ENCODE results near the gene TIPARP. TPM values are rescaled to one million over a fixed set of nuclear protein-coding genes. Genes with fewer than 3 reads are reported as not detected.
"Not testable (repeated sequence)": the region's sequence is repeated elsewhere in the genome, so short reads cannot be mapped to it uniquely, and the experiment has no call there.

The TIPARP gene
- total RNA-seq, 1 experiment from 2014 or later, result 15.8 TPM

DNA sequence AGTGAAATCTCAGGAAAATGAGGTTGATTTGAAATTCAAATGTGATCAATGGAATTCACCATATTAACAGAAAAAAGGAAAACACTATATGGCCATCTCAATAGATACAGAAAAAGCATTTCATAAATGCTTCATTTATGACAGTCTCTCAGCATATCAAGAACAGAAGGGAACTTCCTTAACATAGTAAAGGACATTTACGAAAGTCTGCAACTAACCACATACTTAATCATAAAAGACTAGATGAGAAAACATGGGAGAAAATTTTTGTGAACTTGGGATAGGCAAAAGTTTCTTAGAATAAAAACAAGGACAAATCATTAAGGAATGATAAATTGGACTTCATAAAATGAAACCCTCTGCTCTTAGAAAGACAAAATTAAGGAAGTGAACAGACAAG lies 24.7 kb upstream of the TIPARP start:
- Histone ChIP-seq H3K9me3 (peaks cover 5% of the 10 kb centered on the region; the same call in 1 of the 2 replicates), H3K4me1 (peaks cover 5% of the 10 kb centered on the region; the same call in 1 of the 2 replicates), H3K27me3 (replicated peaks; ENCODE audit: control insufficient read depth, insufficient read depth, low read length) (no peaks in the 10 kb centered on the region), H3K4me3 (ENCODE audit: low read depth, low read length) (no peak overlapping the region), H3K36me3 (ENCODE audit: control insufficient read depth, insufficient read depth, low read length) (no peaks in the 10 kb centered on the region)
- BruUV-seq (replicated peaks), result no TSS peak
- H3K36me3 Mint-ChIP-seq (ENCODE audit: insufficient read depth, unreplicated experiment), result no peaks in the 10 kb centered on the region
- intact Hi-C loops (cut with micrococcal nuclease; ENCODE audit: unreplicated experiment), result no loop called here
- no peak overlapping the region for H3K27ac Mint-ChIP-seq (ENCODE audit: unreplicated experiment)
- TF ChIP-seq CTCF (IDR thresholded peaks at IDR 0.05; ENCODE audit: insufficient read depth in 1 of 2, low read depth in 1 of 2, low read length in 1 of 2, severe bottlenecking in 1 of 2, unreplicated experiment in 1 of 2), result no peak
- ChIA-PET POLR2A (no interaction called here), CTCF (no interaction called here)
- H3K9me3 Mint-ChIP-seq (ENCODE audit: unreplicated experiment), result no peaks in the 10 kb centered on the region
- peaks cover 5% of the 10 kb centered on the region for H3K4me1 Mint-ChIP-seq (ENCODE audit: low read depth, unreplicated experiment)
- H3K4me3 Mint-ChIP-seq (ENCODE audit: unreplicated experiment), result no peak overlapping the region
- no peak for DNase-seq
- H3K27me3 Mint-ChIP-seq (ENCODE audit: insufficient read depth, unreplicated experiment), result no peaks in the 10 kb centered on the region

GRCh38 chr3:156652661-156653060 lies 21.7 kb upstream of the TIPARP start:
- intact Hi-C loops (cut with micrococcal nuclease; ENCODE audit: unreplicated experiment); H3K36me3 Mint-ChIP-seq (ENCODE audit: insufficient read depth, unreplicated experiment); H3K9me3 Mint-ChIP-seq (ENCODE audit: unreplicated experiment); POLR2A ChIA-PET; BruUV-seq (replicated peaks); H3K36me3 ChIP-seq (ENCODE audit: control insufficient read depth, insufficient read depth, low read length); CTCF ChIA-PET; H3K27me3 Mint-ChIP-seq (ENCODE audit: insufficient read depth, unreplicated experiment); H3K4me3 Mint-ChIP-seq (ENCODE audit: unreplicated experiment); H3K27me3 ChIP-seq (replicated peaks; ENCODE audit: control insufficient read depth, insufficient read depth, low read length); H3K4me3 ChIP-seq (ENCODE audit: low read depth, low read length); H3K27ac Mint-ChIP-seq (ENCODE audit: unreplicated experiment); DNase-seq; H3K9me3 ChIP-seq; H3K4me1 ChIP-seq: not testable (repeated sequence)
- peaks cover 11% of the 10 kb centered on the region for H3K4me1 Mint-ChIP-seq (ENCODE audit: low read depth, unreplicated experiment)

GRCh38 chr3:156654834-156655233 lies 19.6 kb upstream of the TIPARP start:
- no peak for DNase-seq
- TF ChIP-seq CTCF (IDR thresholded peaks at IDR 0.05; ENCODE audit: insufficient read depth in 1 of 2, low read depth in 1 of 2, low read length in 1 of 2, severe bottlenecking in 1 of 2, unreplicated experiment in 1 of 2), result no peak
- intact Hi-C loops (cut with micrococcal nuclease; ENCODE audit: unreplicated experiment), result no loop called here
- CTCF ChIA-PET, result interaction anchor here (1.0 kb wide), 1 partner anchor 19 kb away, joined by 4 read pairs; no protein-coding TSS in a partner anchor
- Histone ChIP-seq H3K36me3 (ENCODE audit: control insufficient read depth, insufficient read depth, low read length) (no peaks in the 10 kb centered on the region), H3K4me3 (ENCODE audit: low read depth, low read length) (no peak overlapping the region), H3K4me1 (peaks cover 10% of the 10 kb centered on the region; the same call in 1 of the 2 replicates), H3K9me3 (peaks cover 5% of the 10 kb centered on the region; the same call in 1 of the 2 replicates), H3K27me3 (replicated peaks; ENCODE audit: control insufficient read depth, insufficient read depth, low read length) (no peaks in the 10 kb centered on the region)
- BruUV-seq (replicated peaks), result no TSS peak
- H3K9me3 Mint-ChIP-seq (ENCODE audit: unreplicated experiment), result no peaks in the 10 kb centered on the region
- POLR2A ChIA-PET, result no interaction called here
- peaks cover 11% of the 10 kb centered on the region for H3K4me1 Mint-ChIP-seq (ENCODE audit: low read depth, unreplicated experiment)
- no peaks in the 10 kb centered on the region for H3K36me3 Mint-ChIP-seq (ENCODE audit: insufficient read depth, unreplicated experiment)
- H3K27ac Mint-ChIP-seq (ENCODE audit: unreplicated experiment), result no peak overlapping the region
- H3K27me3 Mint-ChIP-seq (ENCODE audit: insufficient read depth, unreplicated experiment), result no peaks in the 10 kb centered on the region
- no peak overlapping the region for H3K4me3 Mint-ChIP-seq (ENCODE audit: unreplicated experiment)
